Testis (tissue), 2 donors: ENCODE measurements around the gene CNTN4.

Source experiments
- POLR2A ChIP-seq: fragments of 450-650 bp; IDR thresholded peaks from one replicate; pipeline ENCODE4 v1.6.1; 2017; ENCODE audit warnings: antibody characterized with exemption, mild to moderate bottlenecking, moderate library complexity
- TF ChIP-seq, protein P1 (sequence below), 3 experiments: fragments of 450-650 bp in 2 of 3; fragments of 200-600 bp in 1 of 3; sonication (generic) in 1 of 3; IDR thresholded peaks; one replicate each; pipeline ENCODE4 v1.5.1; 2016 to 2019; ENCODE audit warnings: antibody characterized with exemption in 3 of 3, mild to moderate bottlenecking in 2 of 3, moderate library complexity in 1 of 3

DNA sequence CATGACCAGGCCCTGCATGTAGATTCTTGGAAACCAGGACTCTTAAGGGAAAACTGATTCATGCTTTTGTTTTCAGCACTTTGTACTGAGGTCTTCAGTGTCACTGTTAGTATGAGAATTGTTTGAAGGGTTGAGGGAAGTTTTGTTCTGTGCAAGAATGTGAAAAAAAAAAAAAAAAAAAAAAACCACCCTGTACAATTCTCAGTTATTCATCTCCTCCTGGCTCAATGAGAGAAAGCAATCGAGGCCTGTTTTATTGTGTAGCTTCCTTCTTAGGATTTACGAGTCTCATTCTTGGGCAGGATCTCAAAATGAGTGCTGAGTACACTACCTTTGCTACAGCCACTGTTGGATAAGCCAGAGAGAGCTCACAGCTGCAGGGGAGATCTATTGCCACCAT, 469.5 kb downstream of the CNTN4 start:
- TF ChIP-seq, protein P1, sequence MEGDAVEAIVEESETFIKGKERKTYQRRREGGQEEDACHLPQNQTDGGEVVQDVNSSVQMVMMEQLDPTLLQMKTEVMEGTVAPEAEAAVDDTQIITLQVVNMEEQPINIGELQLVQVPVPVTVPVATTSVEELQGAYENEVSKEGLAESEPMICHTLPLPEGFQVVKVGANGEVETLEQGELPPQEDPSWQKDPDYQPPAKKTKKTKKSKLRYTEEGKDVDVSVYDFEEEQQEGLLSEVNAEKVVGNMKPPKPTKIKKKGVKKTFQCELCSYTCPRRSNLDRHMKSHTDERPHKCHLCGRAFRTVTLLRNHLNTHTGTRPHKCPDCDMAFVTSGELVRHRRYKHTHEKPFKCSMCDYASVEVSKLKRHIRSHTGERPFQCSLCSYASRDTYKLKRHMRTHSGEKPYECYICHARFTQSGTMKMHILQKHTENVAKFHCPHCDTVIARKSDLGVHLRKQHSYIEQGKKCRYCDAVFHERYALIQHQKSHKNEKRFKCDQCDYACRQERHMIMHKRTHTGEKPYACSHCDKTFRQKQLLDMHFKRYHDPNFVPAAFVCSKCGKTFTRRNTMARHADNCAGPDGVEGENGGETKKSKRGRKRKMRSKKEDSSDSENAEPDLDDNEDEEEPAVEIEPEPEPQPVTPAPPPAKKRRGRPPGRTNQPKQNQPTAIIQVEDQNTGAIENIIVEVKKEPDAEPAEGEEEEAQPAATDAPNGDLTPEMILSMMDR (IDR thresholded peaks at IDR 0.05), result no peak
- no peak for TF ChIP-seq POLR2A
